SK-N-SH (cell line): ENCODE results near the gene SND1. TPM values are rescaled to one million over a fixed set of nuclear protein-coding genes. Genes with fewer than 3 reads are reported as not detected.

Experiments used
- CTCF ChIA-PET: fragments of 300-600, 350-600 bp; formaldehyde crosslinking; extraction: SDS; loops from one replicate; lab custom pipeline; 2021; lab: Yijun Ruan, JAX
- POLR2A ChIA-PET: fragments of 350-600 bp; sonication (Branson Sonifier 250); formaldehyde crosslinking; extraction: SDS; loops from one replicate; lab custom pipeline; 2020; ENCODE audit warnings: antibody characterized with exemption, inconsistent platforms; lab: Yijun Ruan, JAX
- DNase-seq: peaks from one replicate; pipeline ENCODE4 v3.0.0; 2012
- H2AFZ ChIP-seq: fragments of 200-600 bp; sonication (generic); 2 replicates; pipeline ENCODE4 v1.8.1; 2016; ENCODE audit warnings: antibody characterized with exemption, mild to moderate bottlenecking, low read depth
- H3F3A ChIP-seq: fragments of 200-600 bp; sonication (generic); replicated peaks from 2 replicates; pipeline ENCODE3; 2016; ENCODE audit warnings: antibody characterized with exemption, mild to moderate bottlenecking; ENCODE audit not compliant: insufficient read depth
- H3K27ac ChIP-seq, 2 experiments: fragments of 200-500 bp in 1 of 2; fragments of 200-600 bp in 1 of 2; sonication (Bioruptor generic) in 1 of 2; sonication (generic), shearing (Covaris generic) in 1 of 2; 2 replicates each; pipeline versions ENCODE4 v1.5.1 to v1.6.1; 2014 to 2016; ENCODE audit warnings: low read depth in 2 of 2, inconsistent platforms in 1 of 2, low read length in 1 of 2, mild to moderate bottlenecking in 1 of 2, mixed read lengths in 1 of 2
- H3K27me3 ChIP-seq: fragments of 200-600 bp; sonication (generic), shearing (Covaris generic); 2 replicates; pipeline ENCODE4 v1.6.1; 2016; ENCODE audit warnings: mixed run types; ENCODE audit not compliant: insufficient read depth
- H3K36me3 ChIP-seq, 2 experiments: fragments of 200-500 bp in 1 of 2; fragments of 200-600 bp in 1 of 2; sonication (Bioruptor generic) in 1 of 2; sonication (generic) in 1 of 2; replicated peaks in 1 of 2; 2 replicates each; pipeline versions ENCODE3 to v1.5.1; 2014 to 2016; ENCODE audit warnings: low read length in 1 of 2, mild to moderate bottlenecking in 1 of 2; ENCODE audit not compliant: insufficient read depth in 2 of 2, control insufficient read depth in 1 of 2
- H3K4me1 ChIP-seq, 2 experiments: fragments of 200-500 bp in 1 of 2; fragments of 200-600 bp in 1 of 2; sonication (Bioruptor generic) in 1 of 2; sonication (generic), shearing (Covaris generic) in 1 of 2; 2 replicates each; pipeline versions ENCODE4 v1.5.1 to v1.6.1; 2014 to 2016; ENCODE audit warnings: low read depth in 1 of 2, low read length in 1 of 2, mixed run types in 1 of 2; ENCODE audit not compliant: insufficient read depth in 2 of 2, control insufficient read depth in 1 of 2
- H3K4me2 ChIP-seq: fragments of 200-600 bp; sonication (generic), shearing (Covaris generic); 2 replicates; pipeline ENCODE4 v1.6.1; 2017; ENCODE audit warnings: mixed run types
- H3K4me3 ChIP-seq, 2 experiments: fragments of 200-500 bp in 1 of 2; fragments of 200-600 bp in 1 of 2; sonication (Bioruptor generic) in 1 of 2; sonication (generic), shearing (Covaris generic) in 1 of 2; 2 replicates each; pipeline versions ENCODE4 v1.5.1 to v1.8.1; 2014 to 2016; ENCODE audit warnings: low read depth in 2 of 2, inconsistent platforms in 1 of 2, low read length in 1 of 2, mild to moderate bottlenecking in 1 of 2, mixed read lengths in 1 of 2, moderate library complexity in 1 of 2
- H3K79me2 ChIP-seq: fragments of 200-600 bp; sonication (generic); 2 replicates; pipeline ENCODE4 v1.8.1; 2017; ENCODE audit warnings: mild to moderate bottlenecking; ENCODE audit not compliant: insufficient read depth
- H3K9ac ChIP-seq: fragments of 200-600 bp; sonication (generic); 2 replicates; pipeline ENCODE4 v1.6.1; 2017; ENCODE audit warnings: mixed run types
- H3K9me2 ChIP-seq: fragments of 200-600 bp; sonication (generic); 2 replicates; pipeline ENCODE4 v1.6.1; 2017; ENCODE audit warnings: mixed run types
- H3K9me3 ChIP-seq: fragments of 200-600 bp; sonication (generic); 2 replicates; pipeline ENCODE4 v1.6.1; 2017; ENCODE audit warnings: mixed run types, mild to moderate bottlenecking, moderate library complexity
- H4K20me1 ChIP-seq: fragments of 200-600 bp; sonication (generic); 2 replicates; pipeline ENCODE4 v1.6.1; 2017; ENCODE audit warnings: mild to moderate bottlenecking, mixed run types; ENCODE audit not compliant: insufficient read depth
- ELF1 ChIP-seq: IDR thresholded peaks from 2 replicates; pipeline ENCODE4 v1.4.0; 2012
- EZH2phosphoT487 ChIP-seq: fragments of 200-600 bp; sonication (generic); IDR thresholded peaks from 2 replicates; pipeline ENCODE4 v1.6.1; 2017; ENCODE audit warnings: low read depth, mixed run types, mild to moderate bottlenecking, antibody characterized with exemption, moderate library complexity, borderline replicate concordance
- FOSL2 ChIP-seq: IDR thresholded peaks from 2 replicates; pipeline ENCODE4 v1.4.0; 2012; ENCODE audit warnings: low read depth, mild to moderate bottlenecking, moderate library complexity, borderline replicate concordance
- FOXJ3 ChIP-seq: sonication (generic); formaldehyde crosslinking; IDR thresholded peaks from 2 replicates; pipeline ENCODE4 v1.5.1; 2020; ENCODE audit warnings: mild to moderate bottlenecking, missing genetic modification reagents
- FOXM1 ChIP-seq: IDR thresholded peaks from 2 replicates; pipeline ENCODE4 v1.4.0; 2012; ENCODE audit warnings: low read depth, mild to moderate bottlenecking
- GATA2 ChIP-seq: sonication (generic); formaldehyde crosslinking; IDR thresholded peaks from 2 replicates; pipeline ENCODE4 v1.5.0; 2020; ENCODE audit warnings: mild to moderate bottlenecking, missing genetic modification reagents
- JUND ChIP-seq: IDR thresholded peaks from 2 replicates; pipeline ENCODE4 v1.4.0; 2012
- MAX ChIP-seq: IDR thresholded peaks from 2 replicates; pipeline ENCODE4 v1.4.0; 2012; ENCODE audit warnings: low read depth
- MEF2A ChIP-seq: IDR thresholded peaks from 2 replicates; pipeline ENCODE4 v1.4.0; 2012; ENCODE audit warnings: low read depth, borderline replicate concordance
- MXI1 ChIP-seq: IDR thresholded peaks from 2 replicates; pipeline ENCODE4 v1.6.1; 2012; ENCODE audit warnings: mild to moderate bottlenecking, low read depth, low read length, improper control_type of control experiment
- NRF1 ChIP-seq: IDR thresholded peaks from 2 replicates; pipeline ENCODE4 v1.6.1; 2012; ENCODE audit warnings: low read depth, mild to moderate bottlenecking, low read length
- POLR2AphosphoS5 ChIP-seq: IDR thresholded peaks from 2 replicates; pipeline ENCODE4 v1.6.1; 2012; ENCODE audit warnings: low read depth, low read length
- RAD21 ChIP-seq: IDR thresholded peaks from 2 replicates; pipeline ENCODE4 v1.6.1; 2012; ENCODE audit warnings: mild to moderate bottlenecking, low read length
- RFX5 ChIP-seq: IDR thresholded peaks from 2 replicates; pipeline ENCODE4 v1.6.1; 2012; ENCODE audit warnings: mild to moderate bottlenecking, improper control_type of control experiment, low read length
- SIN3A ChIP-seq: IDR thresholded peaks from 2 replicates; pipeline ENCODE4 v1.6.1; 2012; ENCODE audit warnings: low read depth, mild to moderate bottlenecking, low read length, moderate library complexity, borderline replicate concordance
- USF1 ChIP-seq: IDR thresholded peaks from 2 replicates; pipeline ENCODE4 v1.4.0; 2012; ENCODE audit warnings: low read depth, borderline replicate concordance
- ZBTB33 ChIP-seq: IDR thresholded peaks from 2 replicates; pipeline ENCODE4 v1.4.0; 2012; ENCODE audit warnings: low read depth, borderline replicate concordance
- whole genome bisulfite sequencing: methylation state at CpG from one replicate; pipeline ENCODE4 v1.1.6; 2017; ENCODE audit warnings: low lambda C conversion rate; 5-methylcytosine and 5-hydroxymethylcytosine counted together
- polyA plus RNA-seq, 3 experiments: library from polyadenylated mRNA; depleted of rRNA; stranded (reverse); fragments of >200 nt; gene quantifications; 2 replicates each; pipeline ENCODE4 v1.2.3, GENCODE V29; 2012
- TF ChIP-seq, protein P1 (sequence below): fragments of 150-350 bp; IDR thresholded peaks from 2 replicates; pipeline ENCODE4 v1.6.1; 2017; ENCODE audit warnings: antibody characterized with exemption, low read length, low read depth, borderline replicate concordance
- TF ChIP-seq, protein P2 (sequence below): IDR thresholded peaks from 2 replicates; pipeline ENCODE4 v1.6.1; 2012; ENCODE audit warnings: mild to moderate bottlenecking, low read depth, low read length, moderate library complexity

Gene SND1
- polyA plus RNA-seq, 1 of the 3 experiments (the other 2 are of a cell fraction): 165 TPM

- H3F3A ChIP-seq: no peaks in the 10 kb centered on the region
- H3K4me3 ChIP-seq: no peak overlapping the region
- DNase-seq: no peak
- peaks cover 0 to 42% of the 10 kb centered on the region in 2 experiments; a peak in 2 of 4 replicates for H3K4me1 ChIP-seq
- no peak overlapping the region for H3K27ac ChIP-seq
- H3K4me2 ChIP-seq: no peak overlapping the region
- H3K27me3 ChIP-seq: no peaks in the 10 kb centered on the region
- H3K9ac ChIP-seq: no peak overlapping the region
- TF ChIP-seq JUND (no peak), MEF2A (no peak), RFX5 (no peak), MAX (no peak), FOXM1 (no peak), NRF1 (no peak), EZH2phosphoT487 (no peak), GATA2 (CRISPR knock-in tag) (no peak), USF1 (no peak), MXI1 (no peak), ZBTB33 (no peak), FOXJ3 (CRISPR knock-in tag) (no peak), FOSL2 (no peak)
- TF ChIP-seq, protein P1, sequence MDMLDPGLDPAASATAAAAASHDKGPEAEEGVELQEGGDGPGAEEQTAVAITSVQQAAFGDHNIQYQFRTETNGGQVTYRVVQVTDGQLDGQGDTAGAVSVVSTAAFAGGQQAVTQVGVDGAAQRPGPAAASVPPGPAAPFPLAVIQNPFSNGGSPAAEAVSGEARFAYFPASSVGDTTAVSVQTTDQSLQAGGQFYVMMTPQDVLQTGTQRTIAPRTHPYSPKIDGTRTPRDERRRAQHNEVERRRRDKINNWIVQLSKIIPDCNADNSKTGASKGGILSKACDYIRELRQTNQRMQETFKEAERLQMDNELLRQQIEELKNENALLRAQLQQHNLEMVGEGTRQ: no peak
- no peaks in the 10 kb centered on the region for H3K79me2 ChIP-seq
- peaks cover 13 to 24% of the 10 kb centered on the region in 2 experiments for H3K36me3 ChIP-seq
- no peaks in the 10 kb centered on the region for H4K20me1 ChIP-seq
- ChIA-PET POLR2A (no interaction called here), CTCF (interaction anchor here (0.6 to 5.7 kb wide), 11 partner anchors 10 to 390 kb away, joined by 3 to 33 read pairs (median 3); no protein-coding TSS in a partner anchor)
- WGBS: 100% methylated on average over 5 of the region's 5 CpGs
- no peaks in the 10 kb centered on the region for H3K9me2 ChIP-seq
- H3K9me3 ChIP-seq: no peaks in the 10 kb centered on the region
- no peak overlapping the region for H2AFZ ChIP-seq
Observed at GRCh38 chr7:128098629-128099028, 446.6 kb downstream of the SND1 start.

- H3K27ac ChIP-seq: no peak overlapping the region
- POLR2A ChIA-PET: no interaction called here
- H3K9ac ChIP-seq: no peak overlapping the region
- no peaks in the 10 kb centered on the region for H3F3A ChIP-seq
- peaks cover 7 to 18% of the 10 kb centered on the region in 2 experiments for H3K36me3 ChIP-seq
- CTCF ChIA-PET: interaction anchor here (0.6 to 5.7 kb wide), 7 partner anchors 10 to 391 kb away, joined by 3 to 33 read pairs (median 6); no protein-coding TSS in a partner anchor
- H3K27me3 ChIP-seq: no peaks in the 10 kb centered on the region
- H3K79me2 ChIP-seq: no peaks in the 10 kb centered on the region
- H3K4me3 ChIP-seq: no peak overlapping the region
- WGBS: 89% methylated on average over 5 of the region's 5 CpGs
- no peaks in the 10 kb centered on the region for H4K20me1 ChIP-seq
- no peaks in the 10 kb centered on the region for H3K9me2 ChIP-seq
- no peak overlapping the region for H2AFZ ChIP-seq
- no peak for DNase-seq
- H3K4me1 ChIP-seq: peaks cover 0 to 40% of the 10 kb centered on the region in 2 experiments; a peak in 2 of 4 replicates
- no peak overlapping the region for H3K4me2 ChIP-seq
- no peaks in the 10 kb centered on the region for H3K9me3 ChIP-seq
- TF ChIP-seq SIN3A (no peak), MXI1 (no peak), RAD21 (no peak), POLR2AphosphoS5 (no peak), USF1 (no peak), NRF1 (no peak), ELF1 (no peak)
- TF ChIP-seq, protein P2, sequence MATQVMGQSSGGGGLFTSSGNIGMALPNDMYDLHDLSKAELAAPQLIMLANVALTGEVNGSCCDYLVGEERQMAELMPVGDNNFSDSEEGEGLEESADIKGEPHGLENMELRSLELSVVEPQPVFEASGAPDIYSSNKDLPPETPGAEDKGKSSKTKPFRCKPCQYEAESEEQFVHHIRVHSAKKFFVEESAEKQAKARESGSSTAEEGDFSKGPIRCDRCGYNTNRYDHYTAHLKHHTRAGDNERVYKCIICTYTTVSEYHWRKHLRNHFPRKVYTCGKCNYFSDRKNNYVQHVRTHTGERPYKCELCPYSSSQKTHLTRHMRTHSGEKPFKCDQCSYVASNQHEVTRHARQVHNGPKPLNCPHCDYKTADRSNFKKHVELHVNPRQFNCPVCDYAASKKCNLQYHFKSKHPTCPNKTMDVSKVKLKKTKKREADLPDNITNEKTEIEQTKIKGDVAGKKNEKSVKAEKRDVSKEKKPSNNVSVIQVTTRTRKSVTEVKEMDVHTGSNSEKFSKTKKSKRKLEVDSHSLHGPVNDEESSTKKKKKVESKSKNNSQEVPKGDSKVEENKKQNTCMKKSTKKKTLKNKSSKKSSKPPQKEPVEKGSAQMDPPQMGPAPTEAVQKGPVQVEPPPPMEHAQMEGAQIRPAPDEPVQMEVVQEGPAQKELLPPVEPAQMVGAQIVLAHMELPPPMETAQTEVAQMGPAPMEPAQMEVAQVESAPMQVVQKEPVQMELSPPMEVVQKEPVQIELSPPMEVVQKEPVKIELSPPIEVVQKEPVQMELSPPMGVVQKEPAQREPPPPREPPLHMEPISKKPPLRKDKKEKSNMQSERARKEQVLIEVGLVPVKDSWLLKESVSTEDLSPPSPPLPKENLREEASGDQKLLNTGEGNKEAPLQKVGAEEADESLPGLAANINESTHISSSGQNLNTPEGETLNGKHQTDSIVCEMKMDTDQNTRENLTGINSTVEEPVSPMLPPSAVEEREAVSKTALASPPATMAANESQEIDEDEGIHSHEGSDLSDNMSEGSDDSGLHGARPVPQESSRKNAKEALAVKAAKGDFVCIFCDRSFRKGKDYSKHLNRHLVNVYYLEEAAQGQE: no peak
Observed at GRCh38 chr7:128099204-128099671, 447.2 kb downstream of the SND1 start.
